ENCODE data around the gene TOP1.

Gene TOP1

DNA sequence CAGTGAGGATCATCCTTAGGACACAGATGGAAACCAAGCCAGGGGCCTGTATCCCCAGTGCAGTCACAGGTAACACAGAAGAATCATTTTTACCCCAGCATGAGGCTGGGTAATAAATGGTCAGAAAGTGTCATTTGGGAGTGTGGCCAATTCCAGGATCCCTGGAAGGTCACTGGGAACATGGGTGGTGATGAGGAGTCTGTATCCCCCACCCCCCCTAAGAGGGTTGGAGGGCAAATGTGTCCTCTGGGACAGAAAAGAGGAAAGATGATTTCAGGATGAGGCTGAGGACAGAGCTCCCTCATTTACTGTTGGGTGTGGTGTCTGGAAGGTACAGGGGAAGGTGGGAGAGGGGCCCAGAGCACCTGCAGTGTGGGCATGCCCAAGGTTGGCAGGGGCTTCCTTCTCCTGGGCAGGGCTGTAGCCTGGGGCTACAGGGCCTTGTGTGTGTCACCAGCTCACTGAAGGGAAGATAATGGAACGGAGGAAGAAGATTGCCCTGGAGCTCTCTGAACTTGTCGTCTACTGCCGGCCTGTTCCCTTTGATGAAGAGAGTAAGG lies 143.2 kb downstream of the TOP1 start:
- no peak for DNase-seq
- Histone ChIP-seq H3K9me3 (ENCODE audit: control insufficient read depth, low read length) (no peaks in the 10 kb centered on the region), H3K36me3 (ENCODE audit: control insufficient read depth, insufficient read depth, low read length) (peaks cover 95% of the 10 kb centered on the region), H3K27me3 (replicated peaks; ENCODE audit: control insufficient read depth, insufficient read depth, low read length, poor library complexity, severe bottlenecking) (no peaks in the 10 kb centered on the region), H3K4me1 (ENCODE audit: control insufficient read depth, insufficient read depth, low read length, poor library complexity, severe bottlenecking) (no peaks in the 10 kb centered on the region), H3K4me3 (ENCODE audit: insufficient read depth, low read depth, low read length, poor library complexity, severe bottlenecking) (no peak overlapping the region), H3K27ac (ENCODE audit: insufficient read depth, low read length, poor library complexity, severe bottlenecking) (no peak overlapping the region)

- peaks cover 88% of the 10 kb centered on the region for H3K36me3 ChIP-seq (ENCODE audit: control insufficient read depth, insufficient read depth, low read length)
- no peaks in the 10 kb centered on the region for H3K27me3 ChIP-seq (replicated peaks; ENCODE audit: control insufficient read depth, insufficient read depth, low read length, poor library complexity, severe bottlenecking)
- H3K9me3 ChIP-seq (ENCODE audit: control insufficient read depth, low read length) = no peaks in the 10 kb centered on the region
- no peaks in the 10 kb centered on the region for H3K4me1 ChIP-seq (ENCODE audit: control insufficient read depth, insufficient read depth, low read length, poor library complexity, severe bottlenecking)
- H3K27ac ChIP-seq (ENCODE audit: insufficient read depth, low read length, poor library complexity, severe bottlenecking) = no peak overlapping the region
- no peak overlapping the region for H3K4me3 ChIP-seq (ENCODE audit: insufficient read depth, low read depth, low read length, poor library complexity, severe bottlenecking)
- no peak for DNase-seq
Observed at GRCh38 chr20:41172296-41173140, 143.9 kb downstream of the TOP1 start.

DNA sequence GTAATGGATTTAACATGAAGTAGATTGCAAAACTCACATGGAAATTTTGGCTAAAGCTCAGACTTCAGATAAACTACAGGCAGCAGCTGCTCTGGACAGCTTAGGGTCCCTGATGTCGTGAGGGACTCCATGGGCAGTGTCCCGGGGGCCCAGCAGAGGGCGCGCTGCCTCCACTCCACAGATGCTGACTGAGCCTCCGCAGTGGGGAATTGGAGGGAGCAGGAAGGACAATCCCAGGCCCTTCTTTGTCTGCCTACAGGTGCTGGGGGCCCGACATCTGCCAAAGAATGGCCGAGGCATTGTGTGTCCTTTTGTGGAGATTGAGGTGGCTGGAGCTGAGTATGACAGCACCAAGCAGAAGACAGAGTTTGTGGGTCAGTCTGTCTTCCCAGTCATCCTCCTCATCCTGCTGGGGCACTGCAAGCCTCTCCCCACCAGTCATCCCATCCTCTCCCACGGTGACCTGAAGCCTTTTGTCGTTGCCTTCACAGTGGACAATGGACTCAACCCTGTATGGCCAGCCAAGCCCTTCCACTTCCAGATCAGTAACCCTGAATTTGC lies 144.6 kb downstream of the TOP1 start:
- no peak overlapping the region for H3K27ac ChIP-seq (ENCODE audit: insufficient read depth, low read length, poor library complexity, severe bottlenecking)
- peaks cover 80% of the 10 kb centered on the region for H3K36me3 ChIP-seq (ENCODE audit: control insufficient read depth, insufficient read depth, low read length)

GRCh38 chr20:41173791-41174341 lies 145.2 kb downstream of the TOP1 start:
- H3K4me1 ChIP-seq (ENCODE audit: control insufficient read depth, insufficient read depth, low read length, poor library complexity, severe bottlenecking) = no peaks in the 10 kb centered on the region
- H3K4me3 ChIP-seq (ENCODE audit: insufficient read depth, low read depth, low read length, poor library complexity, severe bottlenecking) = no peak overlapping the region
- peaks cover 74% of the 10 kb centered on the region for H3K36me3 ChIP-seq (ENCODE audit: control insufficient read depth, insufficient read depth, low read length)
- no peaks in the 10 kb centered on the region for H3K9me3 ChIP-seq (ENCODE audit: control insufficient read depth, low read length)
- no peaks in the 10 kb centered on the region for H3K27me3 ChIP-seq (replicated peaks; ENCODE audit: control insufficient read depth, insufficient read depth, low read length, poor library complexity, severe bottlenecking)
- H3K27ac ChIP-seq (ENCODE audit: insufficient read depth, low read length, poor library complexity, severe bottlenecking) = no peak overlapping the region
- DNase-seq = no peak

More for the DNA sequence above, 144.6 kb downstream of the TOP1 start:
- no peak overlapping the region for H3K4me3 ChIP-seq (ENCODE audit: insufficient read depth, low read depth, low read length, poor library complexity, severe bottlenecking)
- peak; percentile 32 to 38 (median 35) for DNase-seq
- H3K27me3 ChIP-seq (replicated peaks; ENCODE audit: control insufficient read depth, insufficient read depth, low read length, poor library complexity, severe bottlenecking) = no peaks in the 10 kb centered on the region
- no peaks in the 10 kb centered on the region for H3K9me3 ChIP-seq (ENCODE audit: control insufficient read depth, low read length)
- no peaks in the 10 kb centered on the region for H3K4me1 ChIP-seq (ENCODE audit: control insufficient read depth, insufficient read depth, low read length, poor library complexity, severe bottlenecking)
